Measurements from ENCODE around the gene GAPDH. TPM values are rescaled to one million over a fixed set of nuclear protein-coding genes. Genes with fewer than 3 reads are reported as not detected.

GAPDH gene
- polyA plus RNA-seq, 1 of the 3 experiments (the other 2 are of a cell fraction): 8,077 TPM

GRCh38 chr12:6534945-6535696, 804 bp downstream of the GAPDH start (continued):
- 0 out of 2 replicates have a peak, but pooled peaks have one; percentile 32 for TF ChIP-seq FOSL2 (IDR thresholded peaks at IDR 0.05; ENCODE audit: borderline replicate concordance, low read depth)
- TF ChIP-seq IRF3 (IDR thresholded peaks at IDR 0.05; ENCODE audit: low read depth, low read length): no peak
- TF ChIP-seq RCOR1 (IDR thresholded peaks at IDR 0.05; ENCODE audit: low read length): no peak
- no peak for TF ChIP-seq FOXM1 (IDR thresholded peaks at IDR 0.05; ENCODE audit: low read depth)
- no peak; the same call in 1 of the 2 replicates for TF ChIP-seq CTCF (IDR thresholded peaks at IDR 0.05)
- TF ChIP-seq PBX3 (IDR thresholded peaks at IDR 0.05): no peak
- TF ChIP-seq GABPA (IDR thresholded peaks at IDR 0.05; ENCODE audit: low read depth): 0 out of 2 replicates have a peak, but pooled peaks have one; percentile 15

- Histone ChIP-seq H3K79me2 (ENCODE audit: insufficient read depth) (peaks cover 62% of the 10 kb centered on the region), H3K4me1 (ENCODE audit: control insufficient read depth in 1 of 2, insufficient read depth in 2 of 2, low read depth in 1 of 2, low read length in 1 of 2) (peaks cover 15 to 34% of the 10 kb centered on the region in 2 experiments; a peak in 3 of 4 replicates), H3F3A (replicated peaks; ENCODE audit: insufficient read depth) (peaks cover 90% of the 10 kb centered on the region), H3K9me3 (no peaks in the 10 kb centered on the region), H3K27ac (ENCODE audit: low read depth in 2 of 2, low read length in 1 of 2) (peak overlapping the region; percentile 95 to 96), H3K27me3 (ENCODE audit: insufficient read depth) (no peaks in the 10 kb centered on the region), H4K20me1 (ENCODE audit: insufficient read depth) (peaks cover 55% of the 10 kb centered on the region), H2AFZ (ENCODE audit: low read depth) (no peak overlapping the region), H3K4me3 (ENCODE audit: low read depth in 2 of 2, low read length in 1 of 2) (peak overlapping the region; percentile 93 to 97), H3K9me2 (no peaks in the 10 kb centered on the region), H3K36me3 (replicated peaks in 1 of 2; ENCODE audit: control insufficient read depth in 1 of 2, insufficient read depth in 2 of 2, low read length in 1 of 2) (peaks cover 48% of the 10 kb centered on the region in 2 experiments), H3K4me2 (peak overlapping the region; percentile 100), H3K9ac (peak overlapping the region; percentile 99)
- CTCF ChIA-PET: interaction anchor here (0.9 to 9.4 kb wide), 6 partner anchors 12 to 70 kb away, joined by 3 to 228 read pairs (median 4); partner anchors contain the start of genes IFFO1 and MRPL51
- TF ChIP-seq ELF1 (IDR thresholded peaks at IDR 0.05) (no peak), CTCF (IDR thresholded peaks at IDR 0.05) (0 out of 2 replicates have a peak, but pooled peaks have one; percentile 12), NFIC (IDR thresholded peaks at IDR 0.05; ENCODE audit: borderline replicate concordance) (no peak), YY1 (IDR thresholded peaks at IDR 0.05; ENCODE audit: low read depth) (no peak)
- DNase-seq: no peak
- WGBS (ENCODE audit: low lambda C conversion rate): 0% methylated on average over 3 of the region's 6 CpGs
- POLR2A ChIA-PET: interaction anchor here (0.6 to 5.4 kb wide), 9 partner anchors 11 to 154 kb away, joined by 3 to 73 read pairs (median 10); partner anchors contain the start of genes MRPL51, NOP2, TAPBPL and VAMP1
Measured at GRCh38 chr12:6535697-6535946, 1.3 kb downstream of the GAPDH start.
